GM18505 (cell line): Measurements from ENCODE around the gene NFATC1.

ENCODE experiments used
- ATAC-seq: cut with Tn5 transposase; IDR thresholded peaks from one replicate; pipeline ENCODE4 v1.9.1; 2021; ENCODE audit not compliant: unreplicated experiment
- POLR2A ChIP-seq: IDR thresholded peaks from 4 replicates; pipeline ENCODE4 v1.6.1; 2011; ENCODE audit warnings: borderline replicate concordance; ENCODE audit not compliant: insufficient read depth, insufficient read length; ENCODE audit errors: extremely low read depth

The NFATC1 gene

GRCh38 chr18:79395761-79396404, at the start of gene NFATC1:
Gene NFATC1 (plus strand): TSS chr18:79395930. CDS start chr18:79396225, 295 bp downstream.
- TF ChIP-seq POLR2A: peak; percentile 53
- no peak for ATAC-seq

- no peak for TF ChIP-seq POLR2A
- no peak for ATAC-seq
Measured at GRCh38 chr18:79345981-79346380, 49.7 kb upstream of the NFATC1 start.

DNA sequence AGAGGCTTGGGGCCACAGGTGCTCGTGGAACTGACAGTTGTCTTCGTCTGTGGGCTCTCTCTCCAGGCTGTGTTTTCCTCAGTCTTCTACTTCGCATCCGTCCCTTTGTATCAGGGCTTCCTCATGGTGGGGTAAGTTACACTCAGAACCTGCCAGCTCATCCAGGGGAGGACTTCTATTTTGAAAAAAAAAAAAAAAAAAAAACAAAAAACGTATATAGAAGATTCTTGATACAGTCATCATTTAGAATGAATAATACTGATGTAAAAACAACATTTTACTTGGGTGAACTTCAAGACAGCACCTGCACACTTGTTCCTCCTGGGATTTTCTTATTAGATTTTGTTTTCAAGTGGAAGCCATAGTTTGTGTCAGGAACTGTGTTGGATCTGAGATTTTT, 47.7 kb upstream of the NFATC1 start:
- no peak for ATAC-seq
- TF ChIP-seq POLR2A: no peak

GRCh38 chr18:79352432-79352831, 43.3 kb upstream of the NFATC1 start:
- no peak for TF ChIP-seq POLR2A
- ATAC-seq: no peak

GRCh38 chr18:79353267-79353666, 42.5 kb upstream of the NFATC1 start:
- ATAC-seq: no peak
- TF ChIP-seq POLR2A: no peak

DNA sequence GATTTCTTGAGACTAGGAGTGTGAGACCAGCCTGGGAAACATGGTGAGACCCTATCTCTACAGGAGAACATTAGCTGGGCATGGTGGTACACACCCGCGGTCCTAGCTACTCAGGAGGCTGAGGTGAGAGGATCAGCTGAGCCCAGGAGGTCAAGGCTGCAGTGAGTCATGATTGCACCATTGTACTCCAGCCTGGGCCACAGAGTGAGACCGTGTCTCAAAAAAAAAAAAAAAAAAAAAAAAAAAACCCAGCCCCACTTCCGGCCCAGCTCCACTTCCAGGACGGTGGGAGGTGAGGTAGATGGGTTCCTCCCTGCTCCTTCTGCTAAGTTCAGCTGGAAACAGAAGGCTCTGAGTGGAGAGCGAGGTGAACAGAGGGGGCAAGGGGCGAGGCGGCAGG, 41.4 kb upstream of the NFATC1 start:
- no peak for TF ChIP-seq POLR2A
- no peak for ATAC-seq

GRCh38 chr18:79355433-79356335, 40.0 kb upstream of the NFATC1 start:
- TF ChIP-seq POLR2A: no peak
- peak; percentile 45 for ATAC-seq

- peak; percentile 80 for ATAC-seq
Measured at GRCh38 chr18:79356435-79356834, 39.3 kb upstream of the NFATC1 start.

GRCh38 chr18:79360933-79361332, 34.8 kb upstream of the NFATC1 start:
- TF ChIP-seq POLR2A: no peak
- ATAC-seq: no peak

More at GRCh38 chr18:79356435-79356834, 39.3 kb upstream of the NFATC1 start:
- no peak for TF ChIP-seq POLR2A

DNA sequence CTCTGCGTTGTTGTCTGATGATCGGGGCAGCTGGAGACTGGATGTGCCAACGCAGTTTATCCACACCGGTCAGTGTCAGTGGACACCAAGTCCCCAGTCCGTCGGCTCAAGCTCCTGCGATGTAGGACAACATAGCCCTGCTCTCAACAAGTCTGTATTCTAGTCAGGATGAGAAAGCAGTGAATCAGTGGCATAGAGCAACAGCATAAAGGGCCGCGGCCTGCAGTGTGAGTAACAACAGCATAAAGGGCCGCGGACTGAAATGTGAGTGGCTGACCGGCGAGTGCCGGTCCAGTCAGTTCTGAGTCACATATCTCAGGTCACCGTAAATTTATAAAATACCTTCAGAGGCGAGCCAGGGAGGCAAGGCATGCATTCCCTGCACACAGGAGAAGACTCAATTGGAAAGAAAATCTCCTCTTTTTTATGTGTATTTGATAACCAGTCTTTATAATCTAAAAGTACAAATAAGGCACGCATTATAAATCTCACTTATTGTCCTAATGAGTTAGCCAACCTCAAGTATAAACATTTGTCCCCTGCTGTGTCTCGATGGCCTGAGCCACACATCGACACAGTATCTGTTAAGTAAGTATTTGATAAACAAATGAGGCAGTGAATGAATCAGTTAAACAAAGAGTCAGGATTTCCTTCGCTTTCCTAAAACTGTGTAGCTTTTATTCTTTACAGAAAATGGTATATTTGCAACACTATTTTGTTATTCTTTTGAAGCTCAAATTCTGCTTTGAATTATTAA, 33.8 kb upstream of the NFATC1 start:
- ATAC-seq: no peak
- no peak for TF ChIP-seq POLR2A

DNA sequence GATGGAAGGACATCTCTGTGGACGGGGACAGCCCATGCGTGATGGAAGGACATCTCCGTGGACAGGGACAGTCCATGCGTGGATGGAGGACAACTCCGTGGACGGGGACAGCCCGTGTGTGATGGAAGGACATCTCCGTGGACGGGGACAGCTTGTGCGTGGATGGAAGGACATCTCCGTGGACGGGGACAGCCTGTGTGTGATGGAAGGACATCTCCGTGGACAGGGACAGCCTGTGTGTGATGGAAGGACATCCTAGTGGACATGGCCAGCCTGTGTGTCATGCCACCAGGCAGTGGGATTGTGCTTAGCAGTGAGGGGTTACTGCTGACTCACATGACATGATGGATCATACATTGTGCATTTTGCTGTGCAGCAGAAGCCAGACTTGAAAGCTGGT, 30.0 kb upstream of the NFATC1 start:
- TF ChIP-seq POLR2A: no peak
- no peak for ATAC-seq

GRCh38 chr18:79366177-79367094, 29.3 kb upstream of the NFATC1 start:
- TF ChIP-seq POLR2A: no peak

GRCh38 chr18:79367480-79367879, 28.2 kb upstream of the NFATC1 start:
- ATAC-seq: no peak
- no peak for TF ChIP-seq POLR2A

More at GRCh38 chr18:79366177-79367094, 29.3 kb upstream of the NFATC1 start:
- ATAC-seq: no peak

GRCh38 chr18:79367989-79368388, 27.7 kb upstream of the NFATC1 start:
- ATAC-seq: no peak
- TF ChIP-seq POLR2A: no peak
